Ascending aorta (tissue), 2 donors: ENCODE results near the gene PRELP. TPM values are rescaled to one million over a fixed set of nuclear protein-coding genes. Genes with fewer than 3 reads are reported as not detected.

Source experiments
- DNase-seq, 2 donors: peaks; one replicate each; pipeline ENCODE4 v3.0.0-alpha.2; 2019; ENCODE audit warnings: low spot score in 2 of 2
- H3K27ac ChIP-seq, 2 donors: fragments of 200-600 bp; sonication (generic); one replicate each; pipeline ENCODE4 v1.5.1; 2016 to 2017; ENCODE audit warnings: mild to moderate bottlenecking in 1 of 2
- H3K27me3 ChIP-seq: fragments of 200-600 bp; sonication (generic); one replicate; pipeline ENCODE4 v1.5.1; 2017
- H3K36me3 ChIP-seq, 2 donors: fragments of 200-600 bp; sonication (generic); one replicate each; pipeline ENCODE4 v1.5.1; 2016
- H3K4me1 ChIP-seq, 2 donors: fragments of 200-600 bp; sonication (generic); one replicate each; pipeline ENCODE4 v1.5.1; 2016 to 2017; ENCODE audit warnings: mild to moderate bottlenecking in 1 of 2
- H3K4me3 ChIP-seq, 2 donors: fragments of 200-600 bp; sonication (generic); one replicate each; pipeline ENCODE4 v1.5.1; 2016 to 2017; ENCODE audit warnings: mild to moderate bottlenecking in 1 of 2
- H3K9me3 ChIP-seq, 2 donors: fragments of 200-600 bp; sonication (generic); one replicate each; pipeline ENCODE4 v1.5.1; 2016
- intact Hi-C: fragments of 100-400 bp; cut with DNase I; formaldehyde crosslinking; loops from one replicate; pipeline ENCODE4 v1.15.1; 2023
- total RNA-seq: library from RNA; depleted of rRNA; stranded (reverse); fragments of >200 nt; gene quantifications from one replicate; pipeline ENCODE4 v1.1.0, GENCODE V29; 2016
- TF ChIP-seq, protein P1 (sequence below), 3 experiments: fragments of 200-600 bp in 2 of 3; fragments of 450-650 bp in 1 of 3; sonication (generic) in 2 of 3; IDR thresholded peaks; one replicate each; pipeline ENCODE4 v1.5.1; 2016 to 2019; ENCODE audit warnings: antibody characterized with exemption in 3 of 3, mild to moderate bottlenecking in 1 of 3, moderate library complexity in 1 of 3

PRELP gene
- total RNA-seq, 1 donor from 2014 or later: 142 TPM

DNA sequence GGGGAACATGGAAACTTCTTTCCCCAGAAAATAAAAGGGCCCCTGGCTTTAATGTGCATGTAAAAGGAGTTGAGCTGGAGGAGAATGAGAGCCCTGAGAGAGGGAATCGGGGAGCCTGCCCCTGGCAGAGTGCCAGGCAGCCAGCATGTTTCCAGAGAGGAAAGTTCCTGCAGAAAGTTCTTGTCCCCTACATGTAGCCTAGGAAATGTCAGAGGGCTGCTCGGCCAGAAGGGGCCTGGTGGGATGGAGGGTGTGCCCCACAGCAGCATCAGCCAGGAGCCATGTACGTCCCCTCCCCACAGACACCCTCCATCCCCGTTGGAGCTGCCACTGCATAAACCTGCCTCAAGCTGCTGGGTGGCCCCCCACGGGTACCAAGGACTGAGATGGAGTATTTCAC lies 5.4 kb upstream of the PRELP start:
- peaks cover 20 to 48% of the 10 kb centered on the region in 2 donors for H3K4me1 ChIP-seq
- DNase-seq: no peak
- H3K9me3 ChIP-seq: no peaks in the 10 kb centered on the region
- no peaks in the 10 kb centered on the region for H3K36me3 ChIP-seq
- TF ChIP-seq, protein P1, sequence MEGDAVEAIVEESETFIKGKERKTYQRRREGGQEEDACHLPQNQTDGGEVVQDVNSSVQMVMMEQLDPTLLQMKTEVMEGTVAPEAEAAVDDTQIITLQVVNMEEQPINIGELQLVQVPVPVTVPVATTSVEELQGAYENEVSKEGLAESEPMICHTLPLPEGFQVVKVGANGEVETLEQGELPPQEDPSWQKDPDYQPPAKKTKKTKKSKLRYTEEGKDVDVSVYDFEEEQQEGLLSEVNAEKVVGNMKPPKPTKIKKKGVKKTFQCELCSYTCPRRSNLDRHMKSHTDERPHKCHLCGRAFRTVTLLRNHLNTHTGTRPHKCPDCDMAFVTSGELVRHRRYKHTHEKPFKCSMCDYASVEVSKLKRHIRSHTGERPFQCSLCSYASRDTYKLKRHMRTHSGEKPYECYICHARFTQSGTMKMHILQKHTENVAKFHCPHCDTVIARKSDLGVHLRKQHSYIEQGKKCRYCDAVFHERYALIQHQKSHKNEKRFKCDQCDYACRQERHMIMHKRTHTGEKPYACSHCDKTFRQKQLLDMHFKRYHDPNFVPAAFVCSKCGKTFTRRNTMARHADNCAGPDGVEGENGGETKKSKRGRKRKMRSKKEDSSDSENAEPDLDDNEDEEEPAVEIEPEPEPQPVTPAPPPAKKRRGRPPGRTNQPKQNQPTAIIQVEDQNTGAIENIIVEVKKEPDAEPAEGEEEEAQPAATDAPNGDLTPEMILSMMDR (IDR thresholded peaks at IDR 0.05): no peak
- no peak overlapping the region for H3K27ac ChIP-seq
- intact Hi-C loops: no loop called here
- H3K4me3 ChIP-seq: no peak overlapping the region
- H3K27me3 ChIP-seq: no peaks in the 10 kb centered on the region

DNA sequence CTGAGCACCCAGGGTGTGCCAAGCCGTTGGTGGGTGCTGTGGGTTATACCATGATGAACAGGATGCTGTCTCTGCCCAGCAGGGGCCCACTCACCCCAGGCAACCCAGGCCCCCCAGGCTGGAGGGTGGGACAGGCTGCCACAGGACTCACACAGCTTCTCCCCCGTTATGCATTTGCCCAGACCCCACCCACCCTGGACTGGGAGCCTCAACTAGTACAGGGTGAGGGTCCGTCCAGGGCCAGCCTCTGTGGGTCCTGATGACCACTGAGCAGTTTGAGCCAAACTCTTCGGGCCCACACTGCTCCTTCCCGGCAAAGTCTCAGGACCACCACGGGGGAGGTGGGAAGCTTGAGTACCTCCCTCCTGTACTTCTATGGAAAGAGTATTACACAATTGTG lies 3.8 kb upstream of the PRELP start:
- Histone ChIP-seq H3K9me3 (no peaks in the 10 kb centered on the region), H3K27ac (no peak overlapping the region), H3K36me3 (no peaks in the 10 kb centered on the region), H3K27me3 (no peaks in the 10 kb centered on the region), H3K4me1 (peaks cover 4 to 32% of the 10 kb centered on the region in 2 donors), H3K4me3 (no peak overlapping the region)
- TF ChIP-seq, protein P1 (IDR thresholded peaks at IDR 0.05): no peak
- no peak for DNase-seq
- intact Hi-C loops: no loop called here

DNA sequence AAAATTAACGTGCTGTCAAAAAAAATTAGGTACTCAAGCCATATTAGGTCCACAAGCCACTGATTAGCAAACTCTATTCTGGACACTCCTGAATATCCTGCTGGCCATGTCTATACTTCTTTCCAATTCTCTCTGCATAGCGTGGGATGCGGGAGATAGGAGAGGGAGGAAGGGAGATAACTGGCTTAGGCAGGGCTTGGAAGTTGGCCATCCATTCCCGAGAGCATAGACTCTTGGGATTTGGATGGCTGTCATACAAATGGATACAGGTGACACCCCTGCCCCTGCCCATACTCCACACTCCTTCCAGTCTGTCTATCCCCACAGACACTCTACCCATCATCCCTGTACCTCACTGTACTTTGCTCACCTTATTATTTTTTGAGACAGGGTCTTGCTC lies 2.3 kb upstream of the PRELP start:
- peaks cover under 1 to 24% of the 10 kb centered on the region in 2 donors for H3K4me1 ChIP-seq
- no peaks in the 10 kb centered on the region for H3K9me3 ChIP-seq
- H3K36me3 ChIP-seq: no peaks in the 10 kb centered on the region
- intact Hi-C loops: no loop called here
- TF ChIP-seq, protein P1 (IDR thresholded peaks at IDR 0.05): no peak
- H3K27ac ChIP-seq: peak overlapping the region; percentile 88 to 92
- DNase-seq: no peak
- no peaks in the 10 kb centered on the region for H3K27me3 ChIP-seq
- H3K4me3 ChIP-seq: no peak overlapping the region

DNA sequence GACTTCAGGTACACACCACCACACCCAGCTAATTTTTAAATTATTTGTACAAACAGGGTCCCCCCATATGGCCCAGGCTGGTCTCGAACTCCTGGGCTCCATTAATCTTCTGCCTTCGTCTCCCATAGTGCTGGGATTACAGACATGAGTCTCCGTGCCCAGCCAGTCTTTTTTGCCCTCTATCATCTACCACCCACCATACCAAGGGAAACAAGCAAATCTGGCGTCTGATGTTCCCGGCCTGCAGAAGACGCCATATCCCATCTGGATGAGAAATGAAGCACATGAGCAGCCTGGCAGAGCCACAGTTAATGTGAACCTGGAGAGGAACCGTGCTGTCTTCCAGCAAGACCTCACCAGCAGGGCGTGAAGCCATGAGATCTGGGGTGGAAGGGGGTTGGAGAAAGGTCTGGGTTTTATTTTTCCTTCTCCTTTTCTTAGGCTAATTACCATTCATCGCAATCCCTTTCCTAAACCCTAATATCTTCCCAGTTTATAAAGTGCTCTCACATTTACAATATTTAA lies 1.8 kb upstream of the PRELP start:
- intact Hi-C loops: no loop called here
- peak overlapping the region; percentile 88 to 92 for H3K27ac ChIP-seq
- peaks cover 0 to 4% of the 10 kb centered on the region in 2 donors for H3K36me3 ChIP-seq
- no peaks in the 10 kb centered on the region for H3K27me3 ChIP-seq
- no peaks in the 10 kb centered on the region for H3K9me3 ChIP-seq
- H3K4me1 ChIP-seq: peaks cover 5 to 18% of the 10 kb centered on the region in 2 donors
- H3K4me3 ChIP-seq: no peak overlapping the region
- no peak for DNase-seq
- TF ChIP-seq, protein P1 (IDR thresholded peaks at IDR 0.05): no peak

DNA sequence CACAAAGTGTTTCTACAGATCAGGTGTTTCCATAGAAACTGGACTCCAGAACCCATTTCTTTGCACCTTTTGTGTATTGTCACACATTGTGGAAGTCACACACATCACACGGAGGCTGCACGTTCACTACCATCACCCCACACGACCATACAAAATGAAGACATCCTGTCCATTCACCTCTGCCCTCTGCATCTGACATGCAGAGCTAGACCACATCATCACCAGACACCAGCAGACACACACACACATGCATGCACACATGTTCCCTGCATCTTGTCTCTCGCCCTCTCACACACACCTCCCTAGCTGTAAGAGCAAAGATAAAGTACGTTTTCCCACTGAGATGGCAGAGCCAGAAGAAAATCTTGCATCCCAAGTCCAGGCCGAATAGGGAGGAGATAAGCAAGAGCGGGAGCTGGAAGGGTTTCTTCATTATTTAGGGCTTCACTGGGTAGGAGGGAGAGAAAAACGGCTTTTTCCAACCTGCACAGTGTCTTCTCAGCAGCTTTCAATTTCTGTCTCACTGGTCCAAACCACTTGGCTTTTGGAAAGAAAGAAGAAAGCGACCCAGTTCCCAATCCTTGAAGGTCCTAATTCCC lies 709 bp downstream of the PRELP start:
- H3K4me1 ChIP-seq: peaks cover 8 to 20% of the 10 kb centered on the region in 2 donors
- peaks cover 0 to 4% of the 10 kb centered on the region in 2 donors for H3K36me3 ChIP-seq
- H3K27ac ChIP-seq: peak overlapping the region; percentile 88 to 92
- intact Hi-C loops: no loop called here
- DNase-seq: no peak
- no peaks in the 10 kb centered on the region for H3K9me3 ChIP-seq
- TF ChIP-seq, protein P1 (IDR thresholded peaks at IDR 0.05): no peak
- no peaks in the 10 kb centered on the region for H3K27me3 ChIP-seq
- H3K4me3 ChIP-seq: peak overlapping the region; percentile 56 to 63
